SHP77 treated with DMSO at 0.1 percent for 48 hours (cell line): ENCODE data around the gene NLN.
"Not testable (repeated sequence)": the region's sequence is repeated elsewhere in the genome, so short reads cannot be mapped to it uniquely, and the experiment has no call there.

ENCODE experiments used
- DNase-seq: peaks from one replicate; lab custom pipeline; 2025; lab: John Stamatoyannopoulos, UW

NLN gene

GRCh38 chr5:65721720-65722574, at the start of gene NLN, which contains the start of gene SGTB:
TSS of gene NLN (plus strand) at chr5:65722205. CDS start at chr5:65722374, 169 bp downstream.
TSS of gene SGTB (minus strand) at chr5:65722109. CDS start at chr5:65720807, 1,302 bp downstream.
- DNase-seq, result peak; percentile 33

- no peak for DNase-seq
These were observed 49.2 kb upstream of the NLN start for GRCh38 chr5:65672796-65673195.

- no peak for DNase-seq
These were observed 47.3 kb upstream of the NLN start for GRCh38 chr5:65674749-65675148.

GRCh38 chr5:65676056-65676455, 45.9 kb upstream of the NLN start:
- not testable (repeated sequence) for DNase-seq

GRCh38 chr5:65682148-65682547, 39.9 kb upstream of the NLN start:
- DNase-seq, result no peak

- DNase-seq, result no peak
These were observed 28.9 kb upstream of the NLN start for GRCh38 chr5:65693121-65693520.

GRCh38 chr5:65695162-65695755, 26.7 kb upstream of the NLN start:
- no peak for DNase-seq

- DNase-seq, result no peak
These were observed 26.1 kb upstream of the NLN start for GRCh38 chr5:65695896-65696295.

- no peak for DNase-seq
These were observed 25.1 kb upstream of the NLN start for GRCh38 chr5:65696892-65697291.

GRCh38 chr5:65699338-65699737, 22.7 kb upstream of the NLN start:
- no peak for DNase-seq

GRCh38 chr5:65702036-65702435, 20.0 kb upstream of the NLN start:
- DNase-seq, result no peak

GRCh38 chr5:65704621-65705239, 17.3 kb upstream of the NLN start:
- DNase-seq, result no peak

- DNase-seq, result no peak
These were observed 14.3 kb upstream of the NLN start for GRCh38 chr5:65707663-65708062.

- DNase-seq, result no peak
These were observed 13.9 kb upstream of the NLN start for GRCh38 chr5:65708145-65708544.

- no peak for DNase-seq
These were observed 3.3 kb upstream of the NLN start for GRCh38 chr5:65718576-65719310.

- peak; percentile 41 for DNase-seq
These were observed 820 bp upstream of the NLN start for GRCh38 chr5:65721050-65721719.

GRCh38 chr5:65722575-65723403, 784 bp downstream of the NLN start:
- DNase-seq, result peak; percentile 73

GRCh38 chr5:65727491-65728156, 5.6 kb downstream of the NLN start:
- no peak for DNase-seq

GRCh38 chr5:65728218-65728617, 6.2 kb downstream of the NLN start:
- DNase-seq, result no peak

- no peak for DNase-seq
These were observed 8.9 kb downstream of the NLN start for GRCh38 chr5:65730910-65731309.
